ENCODE results near the gene POU6F2.
A peak's percentile ranks its signal among the peaks of the same experiment; 100 is the strongest.

Gene POU6F2

GRCh38 chr7:39465055-39465929, 487.6 kb downstream of the POU6F2 start:
- Histone ChIP-seq H3K27ac (replicated peaks) (no peak overlapping the region), H3K27me3 (ENCODE audit: insufficient read depth, poor library complexity, severe bottlenecking) (peaks cover 16% of the 10 kb centered on the region), H3K4me3 (replicated peaks; ENCODE audit: insufficient read depth, low read length) (no peak overlapping the region)
- TF ChIP-seq CTCF (IDR thresholded peaks at IDR 0.05; ENCODE audit: insufficient read depth, low read length) = peak; percentile 45
- no peak for TF ChIP-seq REST (IDR thresholded peaks at IDR 0.05; ENCODE audit: insufficient replicate concordance, low read depth)
- peak in 1 of 2 experiments; percentile 43 for DNase-seq (ENCODE audit: low read depth in 1 of 2, low spot score in 1 of 2)

- Histone ChIP-seq H3K27me3 (ENCODE audit: insufficient read depth, poor library complexity, severe bottlenecking) (peaks cover 7% of the 10 kb centered on the region), H3K4me3 (replicated peaks; ENCODE audit: insufficient read depth, low read length) (no peak overlapping the region), H3K27ac (replicated peaks) (no peak overlapping the region)
- no peak for DNase-seq (ENCODE audit: low read depth in 1 of 2, low spot score in 1 of 2)
- TF ChIP-seq CTCF (IDR thresholded peaks at IDR 0.05; ENCODE audit: insufficient read depth, low read length) (no peak), GABPA (IDR thresholded peaks at IDR 0.05; ENCODE audit: low read depth) (no peak), POLR2AphosphoS5 (IDR thresholded peaks at IDR 0.05; ENCODE audit: low read depth) (no peak), SPI1 (IDR thresholded peaks at IDR 0.05; ENCODE audit: borderline replicate concordance, low read depth) (no peak), REST (IDR thresholded peaks at IDR 0.05; ENCODE audit: insufficient replicate concordance, low read depth) (no peak)
Observed at GRCh38 chr7:39468261-39468660, 490.6 kb downstream of the POU6F2 start.

DNA sequence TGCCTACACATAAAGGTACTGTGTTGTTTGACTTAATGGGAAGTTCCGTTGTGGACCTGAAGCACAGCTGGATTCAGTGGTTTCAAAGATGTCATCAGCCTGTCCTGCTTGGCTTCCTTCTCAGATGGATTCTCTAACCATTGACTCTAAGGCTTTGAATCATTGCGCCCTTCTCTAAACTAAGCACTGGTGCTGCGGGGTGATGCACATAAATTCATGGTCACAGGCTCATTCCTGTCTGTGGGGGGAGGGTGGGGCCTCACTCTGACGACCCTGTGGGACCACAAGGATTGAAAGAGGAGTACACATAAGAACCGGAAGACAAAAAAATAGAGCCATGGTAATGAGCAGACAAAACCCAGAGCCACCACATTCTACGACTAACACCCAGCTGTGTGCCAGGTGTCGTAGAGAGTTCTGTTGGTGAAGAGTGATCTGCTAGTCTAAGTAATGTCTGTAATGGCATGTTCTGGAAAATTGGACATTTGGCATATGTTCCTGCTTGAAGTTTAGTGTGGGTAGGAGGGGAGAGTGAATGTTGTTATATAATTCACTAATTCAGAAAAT, 491.2 kb downstream of the POU6F2 start:
- TF ChIP-seq SPI1 (IDR thresholded peaks at IDR 0.05; ENCODE audit: borderline replicate concordance, low read depth) (no peak), POLR2AphosphoS5 (IDR thresholded peaks at IDR 0.05; ENCODE audit: low read depth) (no peak), CTCF (IDR thresholded peaks at IDR 0.05; ENCODE audit: insufficient read depth, low read length) (no peak), GABPA (IDR thresholded peaks at IDR 0.05; ENCODE audit: low read depth) (no peak), REST (IDR thresholded peaks at IDR 0.05; ENCODE audit: insufficient replicate concordance, low read depth) (no peak)
- H3K27ac ChIP-seq (replicated peaks) = no peak overlapping the region
- H3K4me3 ChIP-seq (replicated peaks; ENCODE audit: insufficient read depth, low read length) = no peak overlapping the region
- no peak for DNase-seq (ENCODE audit: low read depth in 1 of 2, low spot score in 1 of 2)
- peaks cover 7% of the 10 kb centered on the region for H3K27me3 ChIP-seq (ENCODE audit: insufficient read depth, poor library complexity, severe bottlenecking)

Data from HL-60 (cell line).